Measurements from ENCODE around the gene SS18L1. TPM values are rescaled to one million over a fixed set of nuclear protein-coding genes. Genes with fewer than 3 reads are reported as not detected.
A peak's percentile ranks its signal among the peaks of the same experiment; 100 is the strongest.
"Not testable (repeated sequence)": the region's sequence is repeated elsewhere in the genome, so short reads cannot be mapped to it uniquely, and the experiment has no call there.

SS18L1 gene
- total RNA-seq, 1 donor from 2014 or later: 19.9 TPM

DNA sequence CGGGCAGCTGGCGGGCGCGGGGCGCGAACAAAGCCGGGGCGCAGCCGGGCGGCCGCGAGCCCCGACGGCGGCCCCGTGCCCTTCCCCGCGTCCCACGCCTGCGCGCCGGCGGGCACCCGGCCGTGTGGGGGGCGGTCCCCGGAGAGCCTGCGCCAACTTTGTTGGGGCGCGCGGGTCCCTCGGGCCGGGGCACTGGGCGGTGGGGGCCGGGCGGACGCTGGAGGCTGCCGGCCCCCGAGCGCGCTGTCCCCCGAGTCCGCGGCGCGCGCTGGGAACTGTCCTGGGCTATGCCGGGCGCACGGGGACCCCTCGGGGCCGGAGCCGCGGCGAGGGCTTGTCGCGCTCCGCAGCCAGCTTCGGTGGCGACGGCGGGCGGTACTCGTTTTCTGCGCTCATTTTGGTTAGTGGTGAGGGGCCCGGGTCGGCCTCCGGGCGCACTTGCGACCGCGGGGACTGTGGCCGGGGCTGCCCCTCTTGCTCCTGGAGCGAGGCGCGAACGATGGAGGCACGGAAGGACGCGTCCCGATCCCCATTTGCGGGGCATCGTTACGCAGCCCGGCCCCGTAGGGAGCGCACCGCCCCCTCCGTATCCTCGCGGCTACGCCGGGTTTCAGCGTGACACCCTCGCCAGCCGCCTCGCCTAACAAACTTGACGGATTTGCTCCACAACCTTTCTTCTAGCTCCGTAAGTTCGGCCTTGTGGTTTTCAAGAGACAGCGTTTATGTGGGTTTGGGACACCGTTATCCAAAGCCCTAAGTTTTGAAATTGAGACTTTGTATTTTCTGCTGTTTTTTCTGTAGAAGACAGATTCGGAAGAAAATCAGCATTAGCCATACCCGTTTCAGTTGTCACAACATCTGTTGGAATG is 622 bp downstream of the SS18L1 start:
- H3K27ac Mint-ChIP-seq (ENCODE audit: unreplicated experiment): peak overlapping the region; percentile 76
- peaks cover 46% of the 10 kb centered on the region for H3K4me1 Mint-ChIP-seq (ENCODE audit: unreplicated experiment)
- no peaks in the 10 kb centered on the region for H3K27me3 Mint-ChIP-seq (ENCODE audit: unreplicated experiment)
- H3K36me3 Mint-ChIP-seq (ENCODE audit: unreplicated experiment): peaks cover 8% of the 10 kb centered on the region
- H3K4me3 Mint-ChIP-seq (ENCODE audit: unreplicated experiment): peak overlapping the region; percentile 80
- TF ChIP-seq, protein P1, sequence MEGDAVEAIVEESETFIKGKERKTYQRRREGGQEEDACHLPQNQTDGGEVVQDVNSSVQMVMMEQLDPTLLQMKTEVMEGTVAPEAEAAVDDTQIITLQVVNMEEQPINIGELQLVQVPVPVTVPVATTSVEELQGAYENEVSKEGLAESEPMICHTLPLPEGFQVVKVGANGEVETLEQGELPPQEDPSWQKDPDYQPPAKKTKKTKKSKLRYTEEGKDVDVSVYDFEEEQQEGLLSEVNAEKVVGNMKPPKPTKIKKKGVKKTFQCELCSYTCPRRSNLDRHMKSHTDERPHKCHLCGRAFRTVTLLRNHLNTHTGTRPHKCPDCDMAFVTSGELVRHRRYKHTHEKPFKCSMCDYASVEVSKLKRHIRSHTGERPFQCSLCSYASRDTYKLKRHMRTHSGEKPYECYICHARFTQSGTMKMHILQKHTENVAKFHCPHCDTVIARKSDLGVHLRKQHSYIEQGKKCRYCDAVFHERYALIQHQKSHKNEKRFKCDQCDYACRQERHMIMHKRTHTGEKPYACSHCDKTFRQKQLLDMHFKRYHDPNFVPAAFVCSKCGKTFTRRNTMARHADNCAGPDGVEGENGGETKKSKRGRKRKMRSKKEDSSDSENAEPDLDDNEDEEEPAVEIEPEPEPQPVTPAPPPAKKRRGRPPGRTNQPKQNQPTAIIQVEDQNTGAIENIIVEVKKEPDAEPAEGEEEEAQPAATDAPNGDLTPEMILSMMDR (IDR thresholded peaks at IDR 0.05): no peak
- no peak for DNase-seq (ENCODE audit: extremely low spot score, unreplicated experiment)
- no peaks in the 10 kb centered on the region for H3K9me3 Mint-ChIP-seq (ENCODE audit: unreplicated experiment)

DNA sequence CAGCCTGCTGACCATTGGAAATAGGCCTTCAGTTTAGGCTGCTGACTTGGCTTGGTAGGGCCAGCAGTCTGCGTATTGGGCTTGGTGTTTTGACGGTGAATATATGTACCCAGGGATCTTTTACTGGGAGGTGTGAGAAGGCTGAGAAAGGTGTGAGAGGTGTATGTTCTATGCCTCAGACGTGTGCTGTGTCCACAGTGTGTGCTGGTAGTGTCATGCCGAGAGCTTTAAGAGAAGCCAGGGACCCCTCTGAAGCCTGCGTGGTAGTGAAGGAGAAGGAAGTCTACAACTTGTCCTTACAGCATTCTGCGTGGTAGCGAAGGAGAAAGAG is 2.1 kb downstream of the SS18L1 start:
- no peak for DNase-seq (ENCODE audit: extremely low spot score, unreplicated experiment)

DNA sequence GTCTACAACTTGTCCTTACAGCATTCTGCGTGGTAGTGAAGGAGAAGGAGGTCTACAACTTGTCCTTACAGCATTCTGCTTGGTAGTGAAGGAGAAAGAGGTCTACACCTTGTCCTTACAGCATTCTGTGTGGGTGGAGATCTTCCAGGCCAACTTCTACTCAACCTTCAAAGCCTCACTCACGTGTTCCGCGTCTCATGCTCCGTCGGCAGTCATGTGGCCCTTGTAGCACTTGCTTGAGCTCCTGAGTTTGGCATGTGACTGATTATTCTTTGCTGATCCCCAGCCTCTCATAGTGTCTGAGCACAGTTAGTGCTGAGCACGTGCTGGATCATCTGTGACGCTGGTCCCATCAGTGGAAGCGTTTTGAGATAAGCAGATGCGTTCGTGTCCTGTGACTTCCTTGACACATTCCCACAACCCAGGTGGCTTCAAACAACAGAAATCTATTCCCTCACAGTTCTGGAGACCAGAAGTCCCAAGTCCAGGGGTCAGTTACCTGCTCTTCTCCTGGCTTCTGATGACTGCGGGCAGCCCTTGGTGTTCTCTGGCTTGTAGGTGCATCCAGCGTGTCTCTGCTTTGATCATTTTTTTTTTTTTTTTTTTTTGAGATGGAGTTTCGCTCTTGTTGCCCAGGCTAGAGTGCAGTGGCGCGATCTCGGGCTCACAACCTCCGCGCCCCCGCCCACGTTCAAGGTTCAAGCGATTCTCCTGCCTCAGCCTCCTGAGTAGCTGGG is 2.6 kb downstream of the SS18L1 start:
- H3K36me3 Mint-ChIP-seq (ENCODE audit: unreplicated experiment): no peaks in the 10 kb centered on the region
- no peak overlapping the region for H3K4me3 Mint-ChIP-seq (ENCODE audit: unreplicated experiment)
- H3K9me3 Mint-ChIP-seq (ENCODE audit: unreplicated experiment): no peaks in the 10 kb centered on the region
- DNase-seq (ENCODE audit: extremely low spot score, unreplicated experiment): no peak
- H3K27me3 Mint-ChIP-seq (ENCODE audit: unreplicated experiment): no peaks in the 10 kb centered on the region
- peak overlapping the region; percentile 34 for H3K27ac Mint-ChIP-seq (ENCODE audit: unreplicated experiment)
- TF ChIP-seq, protein P1 (IDR thresholded peaks at IDR 0.05): no peak
- H3K4me1 Mint-ChIP-seq (ENCODE audit: unreplicated experiment): peaks cover 49% of the 10 kb centered on the region

More for the DNA sequence above, 2.1 kb downstream of the SS18L1 start:
- no peaks in the 10 kb centered on the region for H3K9me3 Mint-ChIP-seq (ENCODE audit: unreplicated experiment)
- H3K36me3 Mint-ChIP-seq (ENCODE audit: unreplicated experiment): no peaks in the 10 kb centered on the region
- peak overlapping the region; percentile 34 for H3K27ac Mint-ChIP-seq (ENCODE audit: unreplicated experiment)
- peaks cover 53% of the 10 kb centered on the region for H3K4me1 Mint-ChIP-seq (ENCODE audit: unreplicated experiment)
- H3K4me3 Mint-ChIP-seq (ENCODE audit: unreplicated experiment): no peak overlapping the region
- no peaks in the 10 kb centered on the region for H3K27me3 Mint-ChIP-seq (ENCODE audit: unreplicated experiment)
- TF ChIP-seq, protein P1 (IDR thresholded peaks at IDR 0.05): no peak

DNA sequence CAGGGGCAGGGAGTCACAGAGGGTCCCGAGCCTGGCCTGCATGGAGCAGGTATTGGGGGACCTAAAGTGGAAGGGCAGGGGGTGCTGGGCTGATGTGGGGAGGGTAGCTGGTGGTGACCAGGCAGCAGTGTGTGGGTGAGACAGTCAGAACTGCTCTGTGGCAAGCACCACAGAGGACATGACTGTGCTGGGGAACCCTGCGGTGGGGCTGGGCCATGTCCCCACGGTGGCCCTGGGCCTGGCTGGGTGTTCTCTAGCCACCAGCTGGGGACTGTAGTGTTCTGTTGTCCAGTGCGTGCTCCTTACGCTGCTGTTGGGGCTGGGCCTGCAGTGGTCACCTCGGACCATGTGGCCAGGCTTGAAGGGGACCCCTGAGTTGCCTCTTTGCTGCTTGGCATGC is 3.6 kb downstream of the SS18L1 start:
- Mint-ChIP-seq H3K4me3 (ENCODE audit: unreplicated experiment) (no peak overlapping the region), H3K36me3 (ENCODE audit: unreplicated experiment) (no peaks in the 10 kb centered on the region), H3K9me3 (ENCODE audit: unreplicated experiment) (no peaks in the 10 kb centered on the region), H3K27ac (ENCODE audit: unreplicated experiment) (no peak overlapping the region), H3K4me1 (ENCODE audit: unreplicated experiment) (peaks cover 39% of the 10 kb centered on the region), H3K27me3 (ENCODE audit: unreplicated experiment) (no peaks in the 10 kb centered on the region)
- DNase-seq (ENCODE audit: extremely low spot score, unreplicated experiment): no peak
- TF ChIP-seq, protein P1 (IDR thresholded peaks at IDR 0.05): no peak

DNA sequence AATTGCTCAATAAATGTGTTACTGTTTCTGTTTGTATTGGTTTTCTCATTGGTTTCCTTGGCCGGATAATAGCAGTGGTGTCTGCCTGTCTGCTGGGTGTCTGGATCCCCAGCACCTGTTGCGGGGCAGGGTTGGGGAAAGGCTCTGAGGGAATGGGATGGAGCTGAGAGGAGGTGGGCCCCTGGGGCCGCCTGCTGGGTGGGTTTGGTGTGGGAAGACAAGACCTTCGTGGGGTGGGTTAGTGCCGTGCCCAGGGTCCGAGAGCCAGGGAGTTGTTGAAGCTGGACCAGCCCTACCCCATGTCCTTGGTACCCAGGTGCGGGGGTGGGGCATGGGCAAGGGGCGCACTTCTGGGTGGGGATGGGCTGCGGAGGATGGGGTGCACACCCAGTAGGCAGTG is 4.0 kb downstream of the SS18L1 start:
- Mint-ChIP-seq H3K4me1 (ENCODE audit: unreplicated experiment) (peaks cover 36% of the 10 kb centered on the region), H3K4me3 (ENCODE audit: unreplicated experiment) (no peak overlapping the region), H3K27ac (ENCODE audit: unreplicated experiment) (no peak overlapping the region), H3K9me3 (ENCODE audit: unreplicated experiment) (no peaks in the 10 kb centered on the region), H3K27me3 (ENCODE audit: unreplicated experiment) (no peaks in the 10 kb centered on the region), H3K36me3 (ENCODE audit: unreplicated experiment) (peaks cover under 1% of the 10 kb centered on the region)
- no peak for DNase-seq (ENCODE audit: extremely low spot score, unreplicated experiment)
- TF ChIP-seq, protein P1 (IDR thresholded peaks at IDR 0.05): no peak

DNA sequence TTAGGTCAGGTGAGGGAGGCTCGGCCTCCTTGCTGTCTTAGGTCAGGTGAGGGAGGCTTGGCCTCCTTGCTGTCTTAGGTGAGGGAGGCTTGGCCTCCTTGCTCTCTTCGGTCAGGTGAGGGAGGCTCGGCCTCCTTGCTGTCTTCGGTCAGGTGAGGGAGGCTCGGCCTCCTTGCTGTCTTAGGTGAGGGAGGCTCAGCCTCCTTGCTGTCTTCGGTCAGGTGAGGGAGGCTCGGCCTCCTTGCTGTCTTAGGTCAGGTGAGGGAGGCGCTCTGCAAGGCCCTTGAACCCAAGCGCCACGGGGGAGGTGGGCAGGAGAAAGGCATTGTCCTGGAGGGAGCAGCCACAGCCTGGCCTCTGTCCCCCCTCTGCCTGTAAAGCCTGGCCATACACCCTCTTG is 4.8 kb downstream of the SS18L1 start:
- DNase-seq (ENCODE audit: extremely low spot score, unreplicated experiment); H3K36me3 Mint-ChIP-seq (ENCODE audit: unreplicated experiment); H3K4me3 Mint-ChIP-seq (ENCODE audit: unreplicated experiment); H3K27ac Mint-ChIP-seq (ENCODE audit: unreplicated experiment); H3K27me3 Mint-ChIP-seq (ENCODE audit: unreplicated experiment); H3K9me3 Mint-ChIP-seq (ENCODE audit: unreplicated experiment): not testable (repeated sequence)
- peaks cover 36% of the 10 kb centered on the region for H3K4me1 Mint-ChIP-seq (ENCODE audit: unreplicated experiment)
